ENCODE results near the gene PDE11A.

DNA sequence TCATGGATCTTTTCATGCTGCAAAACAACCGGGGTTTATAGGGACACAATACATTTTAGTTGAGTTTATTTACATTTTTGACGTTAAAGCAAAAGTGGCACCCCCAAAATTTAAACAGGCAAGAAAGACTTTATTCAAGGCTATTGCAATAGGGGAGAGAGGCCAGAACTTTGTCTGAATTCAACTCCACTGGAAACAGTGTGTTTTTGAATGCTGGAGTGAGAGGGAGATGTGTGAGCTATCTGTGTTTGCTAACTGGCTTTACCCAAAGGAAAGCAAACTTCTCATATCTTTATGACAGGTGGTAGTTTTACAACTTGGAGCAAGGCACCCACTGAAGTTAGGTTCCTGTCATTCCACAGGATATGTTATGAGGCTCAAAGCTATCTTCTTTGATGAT is 472.6 kb downstream of the PDE11A start:
- TF ChIP-seq, protein P1, sequence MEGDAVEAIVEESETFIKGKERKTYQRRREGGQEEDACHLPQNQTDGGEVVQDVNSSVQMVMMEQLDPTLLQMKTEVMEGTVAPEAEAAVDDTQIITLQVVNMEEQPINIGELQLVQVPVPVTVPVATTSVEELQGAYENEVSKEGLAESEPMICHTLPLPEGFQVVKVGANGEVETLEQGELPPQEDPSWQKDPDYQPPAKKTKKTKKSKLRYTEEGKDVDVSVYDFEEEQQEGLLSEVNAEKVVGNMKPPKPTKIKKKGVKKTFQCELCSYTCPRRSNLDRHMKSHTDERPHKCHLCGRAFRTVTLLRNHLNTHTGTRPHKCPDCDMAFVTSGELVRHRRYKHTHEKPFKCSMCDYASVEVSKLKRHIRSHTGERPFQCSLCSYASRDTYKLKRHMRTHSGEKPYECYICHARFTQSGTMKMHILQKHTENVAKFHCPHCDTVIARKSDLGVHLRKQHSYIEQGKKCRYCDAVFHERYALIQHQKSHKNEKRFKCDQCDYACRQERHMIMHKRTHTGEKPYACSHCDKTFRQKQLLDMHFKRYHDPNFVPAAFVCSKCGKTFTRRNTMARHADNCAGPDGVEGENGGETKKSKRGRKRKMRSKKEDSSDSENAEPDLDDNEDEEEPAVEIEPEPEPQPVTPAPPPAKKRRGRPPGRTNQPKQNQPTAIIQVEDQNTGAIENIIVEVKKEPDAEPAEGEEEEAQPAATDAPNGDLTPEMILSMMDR (IDR thresholded peaks at IDR 0.05 in 8 of 11, conservative IDR thresholded peaks at IDR 0.05 in 3 of 11) = no peak
- TF ChIP-seq POLR2AphosphoS5 (IDR thresholded peaks at IDR 0.05) (no peak), POLR2A (IDR thresholded peaks at IDR 0.05) (no peak)
